ENCODE results near the gene FOXD2. TPM values are rescaled to one million over a fixed set of nuclear protein-coding genes. Genes with fewer than 3 reads are reported as not detected.

The FOXD2 gene
- total and polyA plus RNA-seq, 2 donors (not counting 1 experiment from before 2014, with no cell fraction given): 0.24 to 0.37 TPM

DNA sequence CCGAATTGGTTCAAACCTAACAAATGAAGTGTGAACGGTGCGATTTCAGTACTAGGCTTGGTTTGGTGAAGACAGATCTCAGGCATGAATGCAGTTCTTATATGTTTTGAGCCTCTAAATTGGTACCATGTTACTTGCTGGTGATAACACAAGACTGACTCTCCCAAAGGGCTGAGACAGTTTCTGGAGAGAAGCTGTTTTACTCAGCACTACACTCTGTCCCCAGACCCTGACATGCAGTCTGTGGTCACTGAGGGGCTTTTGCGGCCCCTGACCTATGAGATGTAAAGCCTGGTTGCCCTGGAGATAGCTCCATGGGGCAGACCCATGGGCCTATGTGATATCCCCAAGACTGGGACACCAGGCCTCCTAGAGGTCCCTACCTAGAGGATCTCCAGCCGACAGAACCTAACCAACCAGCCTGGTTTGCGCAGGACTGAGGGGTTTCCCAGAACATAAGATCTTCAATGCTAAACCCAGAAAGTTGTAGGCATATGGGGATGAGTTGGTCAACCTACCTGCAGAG lies 41.1 kb upstream of the FOXD2 start:
- no peak for ATAC-seq (ENCODE audit: low read depth)
- ChIA-PET CTCF (no interaction called here), POLR2A (no interaction called here)
- Histone ChIP-seq H3K4me1 (ENCODE audit: control insufficient read depth in 2 of 2, insufficient read depth in 2 of 2, low read length in 2 of 2) (peaks cover 0 to 4% of the 10 kb centered on the region in 2 donors), H3K4me2 (replicated peaks; ENCODE audit: low read depth, low read length, poor library complexity, severe bottlenecking) (no peak overlapping the region), H4K20me1 (ENCODE audit: control insufficient read depth, insufficient read depth, low read length, poor library complexity, severe bottlenecking) (no peaks in the 10 kb centered on the region), H2AFZ (ENCODE audit: insufficient read depth, low read depth, low read length, poor library complexity, severe bottlenecking) (no peak overlapping the region), H3K27ac (ENCODE audit: low read length in 2 of 2) (no peak overlapping the region), H3K9me3 (ENCODE audit: control extremely low read depth in 1 of 3, control insufficient read depth in 2 of 3, insufficient read depth in 1 of 3, low read length in 2 of 3) (no peaks in the 10 kb centered on the region), H3K9ac (ENCODE audit: low read length) (no peak overlapping the region), H3K27me3 (replicated peaks in 1 of 4; ENCODE audit: control extremely low read depth in 1 of 4, control insufficient read depth in 3 of 4, insufficient read depth in 4 of 4, low read length in 3 of 4) (peaks cover 0 to 8% (median 4%) of the 10 kb centered on the region in 4 experiments), H3K36me3 (replicated peaks in 1 of 2; ENCODE audit: control extremely low read depth in 1 of 2, control insufficient read depth in 1 of 2, extremely low read depth in 1 of 2, insufficient read depth in 2 of 2, low read length in 1 of 2) (no peaks in the 10 kb centered on the region), H3K79me2 (ENCODE audit: control insufficient read depth, insufficient read depth, low read length) (no peaks in the 10 kb centered on the region), H3K4me3 (ENCODE audit: control extremely low read depth in 1 of 5, extremely low read depth in 1 of 5, insufficient read depth in 1 of 5, low read depth in 2 of 5, low read length in 4 of 5) (no peak overlapping the region)
- no peak overlapping the region for H3K27ac Mint-ChIP-seq
- H3K4me3 Mint-ChIP-seq: no peak overlapping the region
- no peaks in the 10 kb centered on the region for H3K9me3 Mint-ChIP-seq (ENCODE audit: insufficient read depth)
- WGBS (ENCODE audit: insufficient coverage): 97% methylated on average over 4 of the region's 6 CpGs
- no peak for DNase-seq
- peaks cover 4% of the 10 kb centered on the region for H3K4me1 Mint-ChIP-seq
- TF ChIP-seq EZH2 (IDR thresholded peaks at IDR 0.05; ENCODE audit: borderline replicate concordance, insufficient read depth, low read depth, low read length, poor library complexity, severe bottlenecking): no peak
- TF ChIP-seq, protein P1, sequence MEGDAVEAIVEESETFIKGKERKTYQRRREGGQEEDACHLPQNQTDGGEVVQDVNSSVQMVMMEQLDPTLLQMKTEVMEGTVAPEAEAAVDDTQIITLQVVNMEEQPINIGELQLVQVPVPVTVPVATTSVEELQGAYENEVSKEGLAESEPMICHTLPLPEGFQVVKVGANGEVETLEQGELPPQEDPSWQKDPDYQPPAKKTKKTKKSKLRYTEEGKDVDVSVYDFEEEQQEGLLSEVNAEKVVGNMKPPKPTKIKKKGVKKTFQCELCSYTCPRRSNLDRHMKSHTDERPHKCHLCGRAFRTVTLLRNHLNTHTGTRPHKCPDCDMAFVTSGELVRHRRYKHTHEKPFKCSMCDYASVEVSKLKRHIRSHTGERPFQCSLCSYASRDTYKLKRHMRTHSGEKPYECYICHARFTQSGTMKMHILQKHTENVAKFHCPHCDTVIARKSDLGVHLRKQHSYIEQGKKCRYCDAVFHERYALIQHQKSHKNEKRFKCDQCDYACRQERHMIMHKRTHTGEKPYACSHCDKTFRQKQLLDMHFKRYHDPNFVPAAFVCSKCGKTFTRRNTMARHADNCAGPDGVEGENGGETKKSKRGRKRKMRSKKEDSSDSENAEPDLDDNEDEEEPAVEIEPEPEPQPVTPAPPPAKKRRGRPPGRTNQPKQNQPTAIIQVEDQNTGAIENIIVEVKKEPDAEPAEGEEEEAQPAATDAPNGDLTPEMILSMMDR (IDR thresholded peaks at IDR 0.05): no peak
- H3K27me3 Mint-ChIP-seq: peaks cover 46% of the 10 kb centered on the region
- intact Hi-C loops (cut with micrococcal nuclease): no loop called here

DNA sequence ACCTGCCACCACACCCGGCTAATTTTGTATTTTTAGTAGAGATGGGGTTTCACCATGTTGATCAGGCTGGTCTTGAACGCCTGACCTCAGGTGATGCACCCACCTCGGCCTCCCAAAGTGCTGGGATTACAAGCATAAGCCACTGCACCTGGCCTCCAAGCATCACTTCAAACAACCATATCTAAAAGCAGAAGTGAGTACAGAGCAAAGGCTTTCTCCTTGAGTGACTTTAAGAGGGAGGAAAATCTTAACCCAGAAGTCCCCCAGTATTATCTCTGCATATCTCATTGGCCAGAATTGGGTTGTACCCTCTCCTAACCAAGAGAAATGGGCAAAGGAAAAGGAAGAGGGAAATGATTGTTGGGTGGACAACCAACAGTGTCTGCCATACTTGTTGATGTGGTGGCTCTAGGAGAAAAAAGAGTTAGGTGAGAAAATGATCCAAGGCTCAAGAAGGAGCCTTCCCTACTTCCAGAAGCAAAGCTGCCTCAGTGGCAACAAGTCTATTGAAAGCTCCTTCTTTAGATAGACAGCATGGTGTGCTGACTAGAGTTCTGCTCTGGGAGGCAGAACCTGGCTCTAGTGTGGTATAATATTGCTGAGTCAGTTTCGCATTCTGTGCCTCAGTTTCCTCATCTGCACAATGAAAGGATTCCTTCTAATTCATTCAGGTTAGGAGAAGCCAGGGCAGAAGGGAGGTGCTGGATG lies 38.6 kb upstream of the FOXD2 start:
- POLR2A ChIA-PET: no interaction called here
- no peak overlapping the region for H3K27ac ChIP-seq (ENCODE audit: low read length in 2 of 2)
- Mint-ChIP-seq H3K4me3 (no peak overlapping the region), H3K4me1 (peaks cover 4% of the 10 kb centered on the region), H3K27me3 (peaks cover 49% of the 10 kb centered on the region), H3K9me3 (ENCODE audit: insufficient read depth) (no peaks in the 10 kb centered on the region), H3K27ac (no peak overlapping the region)
- H3K79me2 ChIP-seq (ENCODE audit: control insufficient read depth, insufficient read depth, low read length): no peaks in the 10 kb centered on the region
- no peaks in the 10 kb centered on the region for H4K20me1 ChIP-seq (ENCODE audit: control insufficient read depth, insufficient read depth, low read length, poor library complexity, severe bottlenecking)
- no CpG with 5 or more reads among the region's 4 CpGs for WGBS (ENCODE audit: insufficient coverage)
- H3K4me2 ChIP-seq (replicated peaks; ENCODE audit: low read depth, low read length, poor library complexity, severe bottlenecking): no peak overlapping the region
- no peaks in the 10 kb centered on the region for H3K9me3 ChIP-seq (ENCODE audit: control extremely low read depth in 1 of 3, control insufficient read depth in 2 of 3, insufficient read depth in 1 of 3, low read length in 2 of 3)
- DNase-seq (peak; percentile 20), ATAC-seq (ENCODE audit: low read depth) (peak; percentile 17)
- H3K36me3 ChIP-seq (replicated peaks in 1 of 2; ENCODE audit: control extremely low read depth in 1 of 2, control insufficient read depth in 1 of 2, extremely low read depth in 1 of 2, insufficient read depth in 2 of 2, low read length in 1 of 2): no peaks in the 10 kb centered on the region
- H3K4me1 ChIP-seq (ENCODE audit: control insufficient read depth in 2 of 2, insufficient read depth in 2 of 2, low read length in 2 of 2): peaks cover 0 to 4% of the 10 kb centered on the region in 2 donors
- H3K4me3 ChIP-seq (ENCODE audit: control extremely low read depth in 1 of 5, extremely low read depth in 1 of 5, insufficient read depth in 1 of 5, low read depth in 2 of 5, low read length in 4 of 5): no peak overlapping the region
- no peak overlapping the region for H3K9ac ChIP-seq (ENCODE audit: low read length)
- peaks cover 0 to 8% (median 3%) of the 10 kb centered on the region in 4 experiments for H3K27me3 ChIP-seq (replicated peaks in 1 of 4; ENCODE audit: control extremely low read depth in 1 of 4, control insufficient read depth in 3 of 4, insufficient read depth in 4 of 4, low read length in 3 of 4)
- intact Hi-C loops (cut with micrococcal nuclease): no loop called here
- TF ChIP-seq, protein P1 (IDR thresholded peaks at IDR 0.05): no peak
- H2AFZ ChIP-seq (ENCODE audit: insufficient read depth, low read depth, low read length, poor library complexity, severe bottlenecking): no peak overlapping the region
- CTCF ChIA-PET: no interaction called here
